Activated naive CD4-positive, alpha-beta T cell treated with anti-CD3 and anti-CD28 coated beads, Interleukin-2, amount 10 ng/mL, durations not matched to agents 7 days and 5 days (primary cell): Measurements from ENCODE around the gene RAB11FIP3.
A peak's percentile ranks its signal among the peaks of the same experiment; 100 is the strongest.
"Not testable (repeated sequence)": the region's sequence is repeated elsewhere in the genome, so short reads cannot be mapped to it uniquely, and the experiment has no call there.

ENCODE experiments used
- CTCF ChIA-PET: fragments of 350-600 bp; sonication (Branson Sonifier 250); formaldehyde crosslinking; loops from one replicate; lab custom pipeline; 2021; ENCODE audit warnings: antibody characterized with exemption; lab: Charles Lee
- DNase-seq: peaks from one replicate; pipeline ENCODE4 v3.0.0-alpha.2; 2020
- H3K27ac Mint-ChIP-seq: one replicate; pipeline ENCODE4 v1.8.0; 2021; ENCODE audit warnings: mild to moderate bottlenecking, moderate library complexity, mixed read lengths
- H3K27me3 Mint-ChIP-seq: one replicate; pipeline ENCODE4 v1.8.0; 2021; ENCODE audit warnings: mild to moderate bottlenecking, mixed read lengths
- H3K36me3 Mint-ChIP-seq: one replicate; pipeline ENCODE4 v1.8.0; 2021; ENCODE audit warnings: mixed read lengths
- H3K4me1 Mint-ChIP-seq: one replicate; pipeline ENCODE4 v1.8.0; 2021; ENCODE audit warnings: mixed read lengths
- H3K4me3 Mint-ChIP-seq: one replicate; pipeline ENCODE4 v1.8.0; 2021; ENCODE audit warnings: mild to moderate bottlenecking, moderate library complexity, mixed read lengths
- H3K9me3 Mint-ChIP-seq: one replicate; pipeline ENCODE4 v1.8.0; 2021; ENCODE audit warnings: mixed read lengths

Gene RAB11FIP3

DNA sequence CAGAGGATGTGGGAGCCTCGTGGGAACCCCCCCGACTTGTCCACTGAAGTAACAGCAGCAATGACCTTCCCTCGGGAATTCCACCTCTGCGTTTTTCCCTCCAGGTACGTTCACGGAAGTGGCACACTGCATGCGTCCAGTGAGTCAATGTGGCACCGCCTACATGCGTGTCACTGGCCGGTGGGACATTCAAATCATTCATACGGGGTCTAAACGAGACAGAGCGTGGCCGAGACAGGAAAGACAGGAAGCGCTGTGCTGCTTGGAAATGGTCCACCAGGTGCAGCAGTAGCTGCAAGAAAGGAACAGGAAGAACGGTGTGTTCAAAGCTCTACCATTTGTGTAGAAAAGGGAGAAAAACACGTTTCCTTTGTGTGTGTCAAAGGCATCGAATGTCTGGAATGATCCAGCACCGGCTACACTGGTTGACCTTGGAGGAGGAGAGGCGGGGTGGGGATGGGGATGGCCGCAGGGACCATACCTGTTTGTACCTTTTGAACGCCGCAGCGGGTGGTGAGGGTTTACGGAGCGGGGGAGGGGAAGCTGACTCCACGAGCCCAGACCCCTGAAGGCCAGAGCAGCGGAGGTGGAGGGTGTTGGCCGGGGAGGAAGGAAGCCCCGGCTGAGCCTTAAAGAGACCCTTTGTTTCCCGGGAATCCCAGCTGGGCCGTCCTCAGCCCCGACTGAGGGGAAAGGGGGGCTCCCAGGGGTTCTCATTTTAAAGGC, 42.0 kb upstream of the RAB11FIP3 start:
- Mint-ChIP-seq H3K4me1 (peaks cover 29% of the 10 kb centered on the region), H3K9me3 (no peaks in the 10 kb centered on the region), H3K27me3 (peaks cover 13% of the 10 kb centered on the region), H3K27ac (peak overlapping the region; percentile 16), H3K4me3 (peak overlapping the region; percentile 91), H3K36me3 (peaks cover 9% of the 10 kb centered on the region)
- DNase-seq, result peak; percentile 65
- CTCF ChIA-PET, result interaction anchor here (1.0 to 1.3 kb wide), 4 partner anchors 10 to 42 kb away, joined by 3 to 4 read pairs (median 3); partner anchors contain the start of genes DECR2 and RAB11FIP3

DNA sequence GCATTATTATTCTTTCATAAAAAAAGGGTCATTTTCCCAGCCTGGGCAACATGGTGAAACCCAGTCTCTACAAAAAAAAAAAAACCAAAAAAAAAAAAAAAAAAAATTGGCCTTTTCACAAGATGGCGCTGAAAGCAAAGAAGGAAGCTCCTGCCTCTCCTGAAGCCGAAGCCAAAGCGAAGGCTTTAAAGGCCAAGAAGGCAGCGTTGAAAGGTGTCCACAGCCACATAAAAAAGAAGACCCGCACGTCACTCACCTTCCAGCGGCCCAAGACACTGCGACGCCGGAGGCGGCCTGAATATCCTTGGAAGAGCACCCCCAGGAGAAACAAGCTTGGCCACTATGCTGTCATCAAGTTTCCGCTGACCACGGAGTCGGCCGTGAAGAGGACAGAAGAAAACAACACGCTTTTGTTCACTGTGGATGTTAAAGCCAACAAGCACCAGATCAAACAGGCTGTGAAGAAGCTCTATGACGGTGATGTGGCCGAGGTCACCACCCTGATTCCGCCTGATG, 38.8 kb upstream of the RAB11FIP3 start:
- Mint-ChIP-seq H3K9me3 (peaks cover 1% of the 10 kb centered on the region), H3K4me1 (peaks cover 18% of the 10 kb centered on the region), H3K36me3 (peaks cover 5% of the 10 kb centered on the region), H3K27me3 (peaks cover 19% of the 10 kb centered on the region), H3K4me3 (no peak overlapping the region), H3K27ac (no peak overlapping the region)
- CTCF ChIA-PET, result interaction anchor here (1.1 kb wide), 1 partner anchor 108 kb away, joined by 4 read pairs; no protein-coding TSS in a partner anchor
- no peak for DNase-seq

DNA sequence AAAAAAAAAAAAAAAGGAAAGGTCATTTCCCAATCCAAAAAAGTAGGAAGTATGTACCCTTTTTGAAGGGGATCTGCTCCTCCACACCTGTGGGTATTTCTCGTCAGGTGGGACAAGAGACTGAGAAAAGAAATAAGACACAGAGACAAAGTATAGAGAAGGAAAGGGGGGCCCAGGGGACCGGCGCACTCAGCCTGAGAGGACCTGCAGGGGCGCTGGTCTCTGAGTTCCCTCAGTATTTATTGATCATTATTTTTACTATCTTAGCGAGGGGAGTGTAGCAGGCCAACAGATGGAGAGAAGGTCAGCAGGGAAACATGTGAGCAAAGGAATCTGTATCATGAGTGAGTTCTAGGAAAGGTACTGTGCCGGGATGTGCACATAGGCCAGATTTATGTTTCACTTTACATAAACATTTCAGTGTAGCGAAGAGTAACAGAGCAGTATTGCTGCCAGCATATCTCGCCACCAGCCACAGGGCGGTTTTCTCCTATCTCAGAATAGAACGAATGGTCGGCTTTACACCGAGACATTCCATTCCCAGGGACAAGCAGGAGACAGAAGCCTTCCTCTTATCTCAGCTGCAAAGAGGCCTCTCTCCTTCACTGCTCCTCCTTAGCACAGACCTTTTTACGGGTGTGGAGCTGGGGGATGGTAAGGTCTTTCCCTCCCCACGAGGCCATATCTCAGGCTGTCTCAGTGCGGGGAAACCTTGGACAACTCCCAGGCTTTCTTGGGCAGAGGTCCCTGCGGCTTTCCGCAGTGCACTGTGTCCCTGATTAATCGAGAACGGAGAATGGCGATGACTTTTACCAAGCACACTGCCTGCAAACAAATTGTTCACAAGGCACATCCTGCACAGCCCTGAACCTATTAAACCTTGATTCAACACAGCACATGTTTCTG, 37.4 kb upstream of the RAB11FIP3 start:
- not testable (repeated sequence) for H3K4me3 Mint-ChIP-seq, H3K9me3 Mint-ChIP-seq, DNase-seq, H3K36me3 Mint-ChIP-seq, H3K27ac Mint-ChIP-seq
- CTCF ChIA-PET, result interaction anchor here (0.7 to 1.1 kb wide), 2 partner anchors 107 to 146 kb away, joined by 3 to 4 read pairs; no protein-coding TSS in a partner anchor
- H3K4me1 Mint-ChIP-seq, result peaks cover 20% of the 10 kb centered on the region
- H3K27me3 Mint-ChIP-seq, result peaks cover 19% of the 10 kb centered on the region

DNA sequence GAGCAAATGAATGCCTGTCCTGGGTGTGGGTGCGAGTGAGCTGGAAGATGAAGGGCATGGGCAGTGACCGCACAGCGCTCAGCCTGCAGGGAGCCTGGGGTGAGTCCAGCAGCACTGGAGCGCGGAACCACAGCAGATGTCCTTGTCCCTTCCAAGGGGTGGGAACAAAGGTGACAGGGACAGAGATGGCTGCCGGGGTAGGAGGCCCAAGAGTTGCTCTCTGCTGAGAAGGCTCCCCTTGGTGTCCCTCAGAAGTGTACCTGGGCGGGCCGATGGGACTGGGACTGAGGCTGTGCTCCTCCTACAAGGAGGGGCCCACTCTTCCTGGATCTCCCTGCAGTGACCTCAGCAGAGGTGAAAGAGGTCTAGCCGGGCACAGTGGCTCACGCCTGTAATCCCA, 36.1 kb upstream of the RAB11FIP3 start:
- Mint-ChIP-seq H3K4me1 (peaks cover 9% of the 10 kb centered on the region), H3K4me3 (no peak overlapping the region), H3K27ac (no peak overlapping the region), H3K36me3 (peaks cover 4% of the 10 kb centered on the region), H3K27me3 (peaks cover 13% of the 10 kb centered on the region), H3K9me3 (peaks cover 5% of the 10 kb centered on the region)
- CTCF ChIA-PET, result no interaction called here
- no peak for DNase-seq

DNA sequence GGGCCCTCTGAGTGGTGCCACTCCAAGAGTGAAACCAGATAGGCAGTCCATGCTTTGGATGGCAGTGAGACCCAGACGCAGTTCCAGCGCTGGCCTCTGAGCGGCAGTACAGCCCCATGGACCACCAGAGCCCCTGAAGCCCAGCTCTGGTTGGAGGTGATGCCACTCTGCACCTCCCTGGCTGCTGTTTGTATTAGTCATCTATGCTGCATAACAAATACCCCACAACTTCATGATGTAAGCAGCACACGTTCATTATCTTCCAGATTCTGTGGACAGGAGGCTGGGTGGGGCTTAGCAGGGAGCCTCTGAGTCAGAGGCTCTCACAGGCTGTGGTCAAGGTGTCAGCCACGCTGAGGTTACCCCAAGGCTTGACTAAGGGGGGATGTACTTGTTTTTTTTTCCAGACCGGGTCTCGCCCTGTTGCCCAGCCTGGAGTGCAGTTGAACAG, 33.5 kb upstream of the RAB11FIP3 start:
- peaks cover 5% of the 10 kb centered on the region for H3K9me3 Mint-ChIP-seq
- peaks cover 18% of the 10 kb centered on the region for H3K4me1 Mint-ChIP-seq

DNA sequence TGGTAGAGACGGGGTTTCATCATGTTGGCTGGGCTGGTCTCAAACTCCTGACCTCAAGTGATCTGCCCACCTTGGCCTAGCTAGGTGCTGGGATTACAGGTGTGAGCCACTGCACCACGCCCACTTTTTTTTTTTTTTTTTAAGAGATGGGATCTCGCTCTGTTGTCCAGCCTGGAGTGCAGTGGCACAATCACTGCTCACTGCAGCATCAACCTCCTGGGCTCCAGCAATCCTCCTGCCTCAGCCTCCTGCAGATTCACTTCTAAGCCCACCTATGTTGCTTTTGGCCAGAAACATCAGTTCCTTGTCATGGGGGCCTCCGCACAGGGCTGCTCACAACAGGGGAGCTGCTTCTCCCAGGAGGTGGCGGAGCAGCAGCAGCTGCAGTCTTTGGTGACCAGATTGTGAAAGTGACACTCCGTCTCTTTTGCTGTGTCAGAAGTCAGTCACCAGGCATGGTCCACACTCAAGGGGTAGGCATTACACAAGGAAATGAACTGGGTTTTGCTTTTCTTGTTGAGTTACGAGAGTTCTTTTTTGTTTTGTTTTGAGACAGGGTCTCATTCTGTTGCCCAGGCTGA, 32.9 kb upstream of the RAB11FIP3 start:
- Mint-ChIP-seq H3K27me3 (peaks cover 20% of the 10 kb centered on the region), H3K9me3 (peaks cover 5% of the 10 kb centered on the region), H3K4me3 (no peak overlapping the region), H3K27ac (no peak overlapping the region), H3K36me3 (peaks cover 4% of the 10 kb centered on the region), H3K4me1 (peaks cover 18% of the 10 kb centered on the region)
- CTCF ChIA-PET, result interaction anchor here (1.3 to 1.4 kb wide), 2 partner anchors 9 to 103 kb away, joined by 3 to 8 read pairs; no protein-coding TSS in a partner anchor
- DNase-seq, result no peak

More for the DNA sequence above, 33.5 kb upstream of the RAB11FIP3 start:
- H3K27ac Mint-ChIP-seq, result peak overlapping the region; percentile 19
- peaks cover 4% of the 10 kb centered on the region for H3K36me3 Mint-ChIP-seq
- CTCF ChIA-PET, result interaction anchor here (1.2 kb wide), 1 partner anchor 103 kb away, joined by 3 read pairs; no protein-coding TSS in a partner anchor
- DNase-seq, result peak; percentile 82
- peaks cover 20% of the 10 kb centered on the region for H3K27me3 Mint-ChIP-seq
- H3K4me3 Mint-ChIP-seq, result no peak overlapping the region

DNA sequence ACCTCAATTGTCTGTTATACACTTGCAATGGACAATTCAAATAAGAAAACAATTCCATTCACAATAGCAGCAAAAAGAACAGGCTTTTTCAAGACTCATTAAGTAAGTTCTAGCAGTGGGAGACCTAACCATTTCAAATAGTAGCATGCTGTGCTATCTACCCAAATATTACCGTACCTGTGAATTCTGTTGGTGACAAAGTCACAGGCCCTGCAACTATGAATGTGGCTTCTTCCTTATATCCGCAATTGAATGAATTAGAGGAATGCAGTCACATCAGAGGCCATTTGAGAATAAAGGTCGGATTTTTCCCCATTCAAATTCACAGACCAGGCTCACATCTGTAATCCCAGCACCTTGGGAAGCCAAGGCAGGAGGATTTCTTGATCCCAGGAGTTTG, 29.2 kb upstream of the RAB11FIP3 start:
- CTCF ChIA-PET, result no interaction called here
- Mint-ChIP-seq H3K4me1 (peaks cover 39% of the 10 kb centered on the region), H3K4me3 (peak overlapping the region; percentile 81), H3K36me3 (peaks cover 5% of the 10 kb centered on the region), H3K9me3 (peaks cover 5% of the 10 kb centered on the region), H3K27me3 (peaks cover 18% of the 10 kb centered on the region), H3K27ac (peak overlapping the region; percentile 26)
- no peak for DNase-seq

DNA sequence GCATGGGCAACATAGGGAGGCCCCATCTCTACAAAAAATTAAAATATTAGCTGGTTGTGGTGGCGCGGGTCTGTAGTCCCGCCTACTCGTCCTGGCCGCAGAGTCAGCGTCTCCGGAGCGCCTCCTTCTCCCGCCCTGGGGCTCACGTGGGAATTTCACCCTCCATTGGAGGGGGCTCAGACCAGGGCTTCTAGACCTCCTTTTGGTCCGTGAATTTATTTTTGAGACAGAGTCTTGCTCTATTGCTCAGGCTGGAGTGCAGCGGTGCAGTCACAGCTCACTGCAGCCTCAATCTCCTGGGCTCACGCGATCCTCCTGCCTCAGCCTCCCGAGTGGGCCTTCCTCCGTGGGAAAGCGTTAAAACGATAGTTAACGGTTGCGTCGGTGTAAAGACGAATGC, 28.8 kb upstream of the RAB11FIP3 start:
- CTCF ChIA-PET, result interaction anchor here (0.6 kb wide), 1 partner anchor 12 kb away, joined by 3 read pairs; no protein-coding TSS in a partner anchor
- DNase-seq, result no peak
- H3K9me3 Mint-ChIP-seq, result peaks cover 5% of the 10 kb centered on the region
- H3K4me3 Mint-ChIP-seq, result peak overlapping the region; percentile 81
- peaks cover 18% of the 10 kb centered on the region for H3K27me3 Mint-ChIP-seq
- peaks cover 5% of the 10 kb centered on the region for H3K36me3 Mint-ChIP-seq
- H3K27ac Mint-ChIP-seq, result no peak overlapping the region
- H3K4me1 Mint-ChIP-seq, result peaks cover 38% of the 10 kb centered on the region

DNA sequence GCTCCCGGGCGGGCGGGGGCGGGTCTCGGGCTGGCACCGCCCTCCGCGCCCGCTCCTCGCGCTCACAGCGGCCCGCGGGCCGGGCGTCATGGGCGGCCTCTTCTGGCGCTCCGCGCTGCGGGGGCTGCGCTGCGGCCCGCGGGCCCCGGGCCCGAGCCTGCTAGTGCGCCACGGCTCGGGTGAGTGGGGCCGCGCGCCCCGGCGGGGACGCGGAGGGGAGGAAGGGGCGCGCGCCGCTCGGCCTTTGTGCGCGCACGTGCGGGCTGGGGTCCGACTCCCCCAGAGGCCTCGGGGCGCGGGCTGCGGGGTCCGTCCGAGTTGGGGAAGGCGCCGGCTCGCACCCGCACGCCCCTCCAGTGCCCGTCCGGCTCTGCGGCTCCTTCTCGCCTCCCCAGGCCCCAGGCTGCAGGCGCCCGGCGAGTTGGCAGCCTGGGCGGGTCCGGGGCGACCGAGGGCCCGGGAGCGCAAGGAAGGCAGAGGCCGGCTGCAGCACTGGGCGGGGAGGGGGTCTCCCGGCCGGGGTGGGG, 28.3 kb upstream of the RAB11FIP3 start, which contains the start of gene NME4:
Gene NME4 (plus strand): TSS at position 65 of the 527 bp plus-strand sequence. CDS start 24 bp downstream, at position 89.
- Mint-ChIP-seq H3K27ac (peak within 1 kb of the TSS; percentile 37), H3K4me1 (peaks cover 34% of the 10 kb centered on the region), H3K36me3 (peaks cover 1% of the 10 kb centered on the region), H3K27me3 (peaks cover 18% of the 10 kb centered on the region), H3K4me3 (peak within 1 kb of the TSS; percentile 81), H3K9me3 (no peaks in the 10 kb centered on the region)
- peak; percentile 56 for DNase-seq
- CTCF ChIA-PET, result interaction anchor here (0.6 kb wide), 1 partner anchor 12 kb away, joined by 3 read pairs; no protein-coding TSS in a partner anchor

DNA sequence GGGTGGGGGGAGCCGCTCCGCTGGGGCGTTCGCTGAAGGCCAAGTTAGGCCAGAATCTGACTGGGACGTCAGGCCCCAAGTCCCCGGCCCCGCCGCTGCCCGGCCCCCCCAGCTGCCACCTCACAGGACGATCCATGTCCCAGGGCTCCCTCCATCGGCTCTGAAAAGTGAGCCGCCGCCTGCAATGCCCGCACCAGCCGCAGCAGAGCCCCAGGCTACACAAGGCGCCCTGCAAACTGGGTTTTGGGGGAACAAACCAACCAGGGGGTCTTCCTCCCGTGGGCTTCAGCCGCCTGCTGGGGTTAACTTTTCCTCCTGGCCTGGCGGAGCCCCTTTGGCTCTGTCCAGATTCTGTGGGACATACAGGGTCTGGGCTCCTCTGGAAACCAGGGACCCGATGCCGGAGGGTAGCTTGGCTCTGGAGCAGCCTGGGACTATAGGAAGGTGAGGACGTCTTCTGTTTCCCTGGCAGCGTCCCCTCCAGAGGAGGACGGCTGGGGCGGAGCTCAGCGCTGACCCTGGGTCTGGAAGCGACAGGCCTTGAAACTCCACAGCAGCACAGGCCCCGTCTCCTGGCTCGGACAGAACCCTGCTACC, 27.6 kb upstream of the RAB11FIP3 start:
- peaks cover 18% of the 10 kb centered on the region for H3K27me3 Mint-ChIP-seq
- peak overlapping the region; percentile 37 for H3K27ac Mint-ChIP-seq
- H3K4me1 Mint-ChIP-seq, result peaks cover 34% of the 10 kb centered on the region
- H3K9me3 Mint-ChIP-seq, result no peaks in the 10 kb centered on the region
- peak overlapping the region; percentile 64 for H3K4me3 Mint-ChIP-seq
- CTCF ChIA-PET, result no interaction called here
- H3K36me3 Mint-ChIP-seq, result peaks cover 1% of the 10 kb centered on the region
- DNase-seq, result peak; percentile 57

DNA sequence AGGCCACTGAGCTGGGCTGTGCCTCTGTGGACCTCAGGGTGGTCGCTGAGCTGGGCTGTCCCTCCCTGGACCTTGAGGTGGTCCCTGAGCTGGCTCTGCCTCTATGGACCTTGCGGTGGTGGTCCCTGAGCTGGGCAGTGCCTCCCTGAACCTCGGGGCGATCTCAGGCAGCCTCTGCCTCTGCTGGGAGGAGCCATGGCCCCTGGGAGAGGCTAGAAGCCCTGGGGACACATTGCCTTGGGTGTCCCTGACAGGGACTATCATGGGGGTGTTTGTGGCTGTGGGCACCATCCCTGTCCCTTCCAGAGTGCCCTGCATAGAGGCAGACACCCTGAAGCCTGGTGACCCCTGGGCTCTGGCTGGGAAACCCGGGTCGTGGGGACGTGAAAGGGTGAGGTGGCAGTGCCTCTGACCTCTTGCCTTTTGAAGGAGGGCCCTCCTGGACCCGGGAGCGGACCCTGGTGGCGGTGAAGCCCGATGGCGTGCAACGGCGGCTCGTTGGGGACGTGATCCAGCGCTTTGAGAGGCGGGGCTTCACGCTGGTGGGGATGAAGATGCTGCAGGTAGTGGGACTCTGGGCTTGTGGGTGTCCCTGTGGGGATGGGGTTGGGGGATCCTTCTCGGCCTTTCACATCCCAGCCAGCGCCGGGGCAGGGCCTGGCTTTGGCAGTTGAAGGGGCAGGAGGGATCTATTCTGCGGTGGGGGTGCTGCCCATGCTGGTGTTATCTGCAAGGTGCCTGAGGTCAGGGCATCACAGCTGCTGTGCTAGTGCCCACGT, 26.7 kb upstream of the RAB11FIP3 start:
- Mint-ChIP-seq H3K36me3 (peaks cover 1% of the 10 kb centered on the region), H3K27me3 (peaks cover 18% of the 10 kb centered on the region), H3K27ac (peak overlapping the region; percentile 5), H3K9me3 (no peaks in the 10 kb centered on the region), H3K4me3 (peak overlapping the region; percentile 64), H3K4me1 (peaks cover 34% of the 10 kb centered on the region)
- CTCF ChIA-PET, result no interaction called here
- no peak for DNase-seq

DNA sequence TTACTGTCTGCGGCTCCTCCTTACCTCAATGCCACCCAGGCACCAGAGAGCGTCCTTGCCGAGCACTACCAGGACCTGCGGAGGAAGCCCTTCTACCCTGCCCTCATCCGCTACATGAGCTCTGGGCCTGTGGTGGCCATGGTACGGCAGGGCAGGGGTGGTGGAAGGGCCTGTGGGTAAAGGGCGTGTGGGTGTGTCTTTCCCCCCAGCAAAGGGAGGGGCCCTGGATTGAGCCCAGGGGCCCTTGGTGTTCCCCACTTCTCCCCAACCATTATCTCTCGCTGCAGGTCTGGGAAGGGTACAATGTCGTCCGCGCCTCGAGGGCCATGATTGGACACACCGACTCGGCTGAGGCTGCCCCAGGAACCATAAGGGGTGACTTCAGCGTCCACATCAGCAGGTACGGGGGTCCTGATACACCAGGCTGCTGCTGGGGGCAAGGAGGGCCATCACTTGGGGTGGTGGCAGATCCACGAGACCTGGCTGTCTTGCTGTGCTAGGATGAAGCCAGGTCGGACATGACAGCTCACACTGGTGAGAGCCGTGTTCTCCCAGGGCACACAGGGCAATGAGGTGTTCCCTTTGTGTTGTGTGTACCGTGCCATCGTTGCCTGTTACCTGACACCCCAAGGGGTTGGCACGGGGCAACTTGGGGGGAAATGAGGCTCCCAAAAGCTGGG, 26.0 kb upstream of the RAB11FIP3 start:
- Mint-ChIP-seq H3K36me3 (peaks cover 1% of the 10 kb centered on the region), H3K27me3 (peaks cover 18% of the 10 kb centered on the region), H3K4me1 (peaks cover 34% of the 10 kb centered on the region), H3K9me3 (no peaks in the 10 kb centered on the region), H3K27ac (no peak overlapping the region), H3K4me3 (peak overlapping the region; percentile 37)
- CTCF ChIA-PET, result interaction anchor here (1.0 kb wide), 1 partner anchor 334 kb away, joined by 3 read pairs; no protein-coding TSS in a partner anchor
- no peak for DNase-seq
